GM23248 (cell line): ENCODE measurements around the gene RNF115. TPM values are rescaled to one million over a fixed set of nuclear protein-coding genes. Genes with fewer than 3 reads are reported as not detected.
"Not testable (repeated sequence)": the region's sequence is repeated elsewhere in the genome, so short reads cannot be mapped to it uniquely, and the experiment has no call there.

Experiments
- DNase-seq: peaks from one replicate; pipeline ENCODE4 v3.0.0-alpha.2; 2015
- H2AFZ ChIP-seq: fragments of 200-600 bp; sonication (generic); 2 replicates; pipeline ENCODE4 v1.6.1; 2016; ENCODE audit warnings: antibody characterized with exemption
- H3F3A ChIP-seq: fragments of 200-600 bp; sonication (generic); 2 replicates; pipeline ENCODE4 v1.6.1; 2016; ENCODE audit warnings: mild to moderate bottlenecking, antibody characterized with exemption, mixed run types; ENCODE audit not compliant: insufficient read depth
- H3K27ac ChIP-seq: fragments of 200-600 bp; sonication (generic); 2 replicates; pipeline ENCODE4 v1.5.1; 2016; ENCODE audit warnings: mild to moderate bottlenecking
- H3K27me3 ChIP-seq: fragments of 200-600 bp; sonication (generic); replicated peaks from 2 replicates; pipeline ENCODE4 v1.6.1; 2016; ENCODE audit warnings: mild to moderate bottlenecking; ENCODE audit not compliant: insufficient read depth
- H3K36me3 ChIP-seq: fragments of 200-600 bp; sonication (generic); 2 replicates; pipeline ENCODE4 v1.6.1; 2016; ENCODE audit warnings: low read depth, mild to moderate bottlenecking
- H3K4me1 ChIP-seq: fragments of 200-600 bp; sonication (generic); 2 replicates; pipeline ENCODE4 v1.6.1; 2016; ENCODE audit warnings: mild to moderate bottlenecking; ENCODE audit not compliant: insufficient read depth
- H3K4me2 ChIP-seq: fragments of 200-600 bp; sonication (generic); one replicate; pipeline ENCODE4 v1.6.1; 2016; ENCODE audit warnings: mild to moderate bottlenecking; ENCODE audit not compliant: unreplicated experiment
- H3K4me3 ChIP-seq: fragments of 200-600 bp; sonication (generic); 2 replicates; pipeline ENCODE4 v1.5.1; 2016; ENCODE audit warnings: mild to moderate bottlenecking
- H3K79me2 ChIP-seq: fragments of 200-600 bp; sonication (generic); 2 replicates; pipeline ENCODE4 v1.6.1; 2016; ENCODE audit warnings: mild to moderate bottlenecking; ENCODE audit not compliant: insufficient read depth
- H3K9ac ChIP-seq: fragments of 200-600 bp; sonication (generic); 2 replicates; pipeline ENCODE4 v1.6.1; 2016; ENCODE audit warnings: mild to moderate bottlenecking
- H3K9me2 ChIP-seq: fragments of 200-600 bp; sonication (generic); 2 replicates; pipeline ENCODE4 v1.6.1; 2016; ENCODE audit warnings: mixed run types, mild to moderate bottlenecking, moderate library complexity; ENCODE audit not compliant: insufficient read depth
- H3K9me3 ChIP-seq: fragments of 200-600 bp; sonication (generic); one replicate; pipeline ENCODE4 v1.6.1; 2017; ENCODE audit warnings: low read depth
- H4K20me1 ChIP-seq: fragments of 200-600 bp; sonication (generic); 2 replicates; pipeline ENCODE4 v1.6.0; 2016; ENCODE audit not compliant: insufficient read depth
- EZH2 ChIP-seq: fragments of 200-600 bp; sonication (generic); IDR thresholded peaks from 2 replicates; pipeline ENCODE4 v1.6.1; 2018; ENCODE audit warnings: antibody characterized with exemption, mild to moderate bottlenecking; ENCODE audit not compliant: insufficient read depth, poor library complexity, severe bottlenecking
- EZH2phosphoT487 ChIP-seq: fragments of 200-600 bp; sonication (generic); IDR thresholded peaks from 2 replicates; pipeline ENCODE4 v1.6.1; 2018; ENCODE audit warnings: antibody characterized with exemption, moderate library complexity, mild to moderate bottlenecking, low read depth; ENCODE audit not compliant: insufficient read depth
- WGBS, 2 experiments: methylation state at CpG; one replicate each; pipeline ENCODE4 v1.1.6; 2015 to 2017; ENCODE audit warnings: low lambda C conversion rate in 2 of 2, low coverage in 1 of 2; ENCODE audit errors: missing lambda C conversion rate in 2 of 2; 5-methylcytosine and 5-hydroxymethylcytosine counted together
- in situ Hi-C: fragments of 300-500 bp; cut with MboI; formaldehyde crosslinking; loops from 2 replicates; pipeline ENCODE4 v1.15.0; 2020
- polyA plus RNA-seq: library from polyadenylated mRNA; unstranded; fragments of >200 nt; fragmentation: Nextera tagmentation; extraction: Ambion mirVana; gene quantifications from 2 replicates; pipeline ENCODE4 v1.2.1, GENCODE V29; 2016
- total RNA-seq: library from RNA; depleted of rRNA; stranded (reverse); fragments of >200 nt; shearing (Covaris generic); gene quantifications from 2 replicates; pipeline ENCODE4 v1.2.3, GENCODE V29; 2014

The RNF115 gene
- total and polyA plus RNA-seq, 2 experiments from 2014 or later, result 14.2 to 14.5 TPM

DNA sequence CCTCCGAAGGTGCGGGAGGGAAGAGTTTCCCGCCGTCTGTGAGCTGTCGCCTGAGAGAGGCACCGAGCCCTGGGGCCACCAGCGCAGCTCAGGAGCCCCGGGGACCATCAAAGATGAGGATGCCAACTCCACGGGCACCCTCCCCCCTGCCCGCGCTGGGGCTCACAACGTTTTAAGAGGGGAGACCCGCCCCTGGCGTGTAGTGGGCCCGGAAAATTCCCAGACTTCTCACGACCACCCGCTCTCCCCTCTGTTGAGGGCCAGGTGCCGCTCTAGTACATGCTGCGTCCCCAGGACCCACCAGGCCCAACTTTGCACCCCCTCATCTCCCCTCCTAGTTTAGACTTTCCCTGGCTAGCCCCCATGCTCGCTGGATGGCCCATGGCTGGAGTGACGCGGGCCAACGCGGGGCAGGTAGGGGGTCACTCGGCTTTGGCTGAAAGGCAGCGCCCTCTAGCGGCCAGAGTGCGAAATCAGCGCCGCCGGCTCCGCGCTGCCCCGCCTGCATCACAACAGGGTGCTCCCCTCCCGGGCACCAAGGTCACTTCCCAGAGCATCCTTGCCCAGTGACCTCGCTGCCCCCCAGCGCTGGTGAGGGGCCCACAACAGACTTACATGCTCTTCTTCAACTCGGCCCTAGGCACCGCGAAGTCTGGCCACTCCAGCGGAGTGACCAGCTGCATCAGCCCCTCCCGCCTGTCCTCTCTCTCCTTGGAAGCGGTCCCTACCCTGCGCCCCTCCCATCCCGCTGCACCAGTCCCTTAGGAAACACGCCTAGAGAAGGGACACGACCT is 102.8 kb downstream of the RNF115 start:
- no peaks in the 10 kb centered on the region for H3K36me3 ChIP-seq
- H3K79me2 ChIP-seq, result no peaks in the 10 kb centered on the region
- H3F3A ChIP-seq, result peaks cover 21% of the 10 kb centered on the region
- peak overlapping the region; percentile 77 for H3K4me2 ChIP-seq
- whole genome bisulfite sequencing, 2 experiments, result 4% methylated on average over 43 to 47 of the region's 47 CpGs
- H2AFZ ChIP-seq, result peak overlapping the region; percentile 80
- no peaks in the 10 kb centered on the region for H3K9me3 ChIP-seq
- peak overlapping the region; percentile 66 for H3K4me3 ChIP-seq
- no peaks in the 10 kb centered on the region for H3K9me2 ChIP-seq
- TF ChIP-seq EZH2 (no peak), EZH2phosphoT487 (no peak)
- peak overlapping the region; percentile 64 for H3K27ac ChIP-seq
- no peaks in the 10 kb centered on the region for H3K27me3 ChIP-seq
- DNase-seq, result peak; percentile 85
- peak overlapping the region; percentile 68 for H3K9ac ChIP-seq
- peaks cover 14% of the 10 kb centered on the region for H3K4me1 ChIP-seq
- H4K20me1 ChIP-seq, result no peaks in the 10 kb centered on the region
- in situ Hi-C loops, result no loop called here

DNA sequence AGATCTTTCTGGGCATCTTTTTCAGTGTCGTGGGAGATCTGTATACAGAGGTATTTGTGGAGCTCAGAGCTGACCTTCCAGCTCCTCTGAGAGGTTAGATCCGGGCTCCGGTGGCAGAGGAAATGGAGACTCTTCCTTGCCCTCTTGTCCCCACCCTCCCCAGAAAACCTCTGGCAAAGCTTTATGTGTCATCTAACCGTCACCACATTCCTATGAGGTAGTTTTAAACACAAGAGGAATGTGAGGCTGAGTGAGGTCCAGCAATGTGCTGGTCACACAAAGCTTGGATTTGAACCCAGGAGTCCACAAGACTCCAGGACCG is 103.4 kb downstream of the RNF115 start:
- Histone ChIP-seq H3K27ac (peak overlapping the region; percentile 64), H3K4me3 (peak overlapping the region; percentile 66), H3K9ac (peak overlapping the region; percentile 68)

DNA sequence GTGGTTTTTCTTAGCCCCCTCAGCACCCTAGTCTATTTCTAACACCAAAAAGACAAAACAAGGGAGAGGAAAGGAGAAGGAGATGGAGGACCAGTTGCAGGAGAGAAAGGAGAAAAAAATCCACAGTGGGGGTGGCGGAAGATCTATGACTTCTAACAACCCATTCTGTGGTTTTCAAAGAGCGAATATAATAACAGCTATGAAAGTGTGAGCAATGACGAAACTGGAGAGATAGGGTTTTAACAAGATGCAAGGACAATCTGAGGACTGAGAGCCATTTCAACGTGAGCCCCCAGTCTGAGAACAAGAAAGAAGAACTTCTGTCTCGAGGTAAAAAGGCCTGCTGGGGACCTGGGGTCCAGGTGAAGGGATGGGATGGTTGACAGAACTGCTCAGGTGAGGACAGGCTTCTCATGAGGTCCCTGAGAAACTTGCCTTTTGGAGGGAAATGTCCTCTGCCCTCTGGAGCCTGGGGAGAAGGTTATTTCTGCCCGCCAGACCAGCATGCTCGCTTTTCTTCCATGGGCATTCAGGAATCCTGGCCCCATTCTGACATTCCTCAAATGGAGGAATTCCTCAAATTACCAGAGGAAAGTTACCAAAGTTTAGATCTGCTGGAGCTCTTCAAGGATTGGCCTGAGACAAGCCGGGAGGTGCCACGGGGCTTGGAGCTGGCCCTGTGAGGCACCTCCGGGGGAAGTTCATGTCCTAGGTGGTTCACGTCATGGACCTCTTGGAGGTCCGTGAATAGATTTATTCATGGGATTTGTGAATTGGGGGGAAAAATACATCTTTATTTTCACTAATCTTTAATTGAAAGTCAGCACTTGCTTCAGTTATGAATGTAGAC is 104.4 kb downstream of the RNF115 start, which contains the start of gene CD160:
Gene CD160, plus strand, starts transcription at position 270 of the 850 bp plus-strand sequence. CDS start 8,829 bp downstream, outside the sequence.
- peaks cover 14% of the 10 kb centered on the region for H3K4me1 ChIP-seq
- peak within 1 kb of the TSS; percentile 80 for H2AFZ ChIP-seq
- peaks cover 21% of the 10 kb centered on the region for H3F3A ChIP-seq
- peak within 1 kb of the TSS; percentile 77 for H3K4me2 ChIP-seq
- H3K79me2 ChIP-seq, result no peaks in the 10 kb centered on the region
- H3K4me3 ChIP-seq, result 0 out of 2 replicates have a peak within 1 kb of the TSS, but pooled peaks have one; percentile 66
- WGBS, 2 experiments, result 95% methylated on average over 12 of the region's 12 CpGs
- H3K27ac ChIP-seq, result peak within 1 kb of the TSS; percentile 64
- H4K20me1 ChIP-seq, result no peaks in the 10 kb centered on the region
- no peaks in the 10 kb centered on the region for H3K9me3 ChIP-seq
- no peak within 1 kb of the TSS for H3K9ac ChIP-seq
- H3K36me3 ChIP-seq, result no peaks in the 10 kb centered on the region
- H3K9me2 ChIP-seq, result no peaks in the 10 kb centered on the region
- in situ Hi-C loops, result no loop called here
- no peak for DNase-seq
- TF ChIP-seq EZH2phosphoT487, result no peak
- no peak for TF ChIP-seq EZH2
- no peaks in the 10 kb centered on the region for H3K27me3 ChIP-seq

More for the DNA sequence above, 103.4 kb downstream of the RNF115 start:
- Histone ChIP-seq H3K27me3 (no peaks in the 10 kb centered on the region), H2AFZ (peak overlapping the region; percentile 80), H3K36me3 (no peaks in the 10 kb centered on the region), H3K79me2 (no peaks in the 10 kb centered on the region), H3K9me2 (no peaks in the 10 kb centered on the region), H3K9me3 (no peaks in the 10 kb centered on the region), H3F3A (peaks cover 21% of the 10 kb centered on the region), H3K4me1 (peaks cover 14% of the 10 kb centered on the region), H4K20me1 (no peaks in the 10 kb centered on the region), H3K4me2 (peak overlapping the region; percentile 77)
- 11% methylated on average over 5 of the region's 5 CpGs for WGBS, 2 experiments
- DNase-seq, result peak; percentile 92
- in situ Hi-C loops, result no loop called here
- TF ChIP-seq EZH2phosphoT487 (no peak), EZH2 (no peak)

DNA sequence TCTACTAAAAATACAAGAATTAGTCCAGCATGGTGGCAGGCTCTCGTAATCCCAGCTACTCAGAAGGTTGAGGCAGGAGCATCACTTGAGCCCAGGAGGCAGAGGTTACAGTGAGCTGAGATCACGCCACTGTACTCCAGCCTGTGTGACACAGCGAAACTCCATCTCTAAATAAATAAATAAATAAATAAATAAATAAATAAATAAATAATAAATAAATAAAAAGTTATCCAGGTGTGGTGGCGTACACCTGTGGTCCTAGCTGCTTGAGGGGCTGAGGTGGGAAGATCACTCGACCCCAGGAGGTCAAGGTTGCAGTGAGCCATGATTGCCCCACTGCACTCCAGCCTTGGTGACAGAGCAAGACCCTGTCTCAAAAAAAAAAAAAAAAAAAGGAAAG is 105.4 kb downstream of the RNF115 start:
- H3F3A ChIP-seq, result peaks cover 21% of the 10 kb centered on the region
- H3K4me1 ChIP-seq, result peaks cover 14% of the 10 kb centered on the region
- H3K79me2 ChIP-seq, H4K20me1 ChIP-seq, H3K27ac ChIP-seq, H3K9me2 ChIP-seq, H3K4me2 ChIP-seq, H3K27me3 ChIP-seq, H3K9ac ChIP-seq, DNase-seq, H3K9me3 ChIP-seq, H3K4me3 ChIP-seq, H3K36me3 ChIP-seq, in situ Hi-C loops, H2AFZ ChIP-seq: not testable (repeated sequence)
- WGBS, 2 experiments, result 94% methylated on average over 5 of the region's 5 CpGs
